ENCODE data around the gene CHRM5. TPM values are rescaled to one million over a fixed set of nuclear protein-coding genes. Genes with fewer than 3 reads are reported as not detected.

CHRM5 gene
- total RNA-seq, 2 donors from 2014 or later: not detected

GRCh38 chr15:34106423-34106822, 138.1 kb downstream of the CHRM5 start:
- H3K9me3 ChIP-seq: no peaks in the 10 kb centered on the region
- no peak overlapping the region for H3K27ac ChIP-seq
- ATAC-seq: no peak
- intact Hi-C loops (cut with DNase I): loop anchor here (10.0 kb wide), 1 partner anchor 108 kb away; the partner anchor contains the start of gene KATNBL1
- WGBS, 2 donors: 95 to 100% methylated on average over 1 of the region's 1 CpG
- TF ChIP-seq POLR2A (IDR thresholded peaks at IDR 0.05) (no peak), CTCF (IDR thresholded peaks at IDR 0.05) (no peak)
- peaks cover 8% of the 10 kb centered on the region for H3K4me1 ChIP-seq
- H3K36me3 ChIP-seq (replicated peaks in 1 of 2; ENCODE audit: insufficient read depth in 1 of 2, low read depth in 2 of 2): no peaks in the 10 kb centered on the region
- no peaks in the 10 kb centered on the region for H3K27me3 ChIP-seq
- DNase-seq: no peak
- no peak overlapping the region for H3K4me3 ChIP-seq

- Histone ChIP-seq H3K27me3 (no peaks in the 10 kb centered on the region), H3K9me3 (no peaks in the 10 kb centered on the region), H3K4me3 (no peak overlapping the region), H3K4me1 (peaks cover 8% of the 10 kb centered on the region), H3K27ac (no peak overlapping the region), H3K36me3 (replicated peaks in 1 of 2; ENCODE audit: insufficient read depth in 1 of 2, low read depth in 2 of 2) (no peaks in the 10 kb centered on the region)
- WGBS, 2 donors: 75 to 81% methylated on average over 2 of the region's 2 CpGs
- DNase-seq (no peak), ATAC-seq (no peak)
- intact Hi-C loops (cut with DNase I): loop anchor here (10.0 kb wide), 1 partner anchor 107 kb away; the partner anchor contains the start of gene KATNBL1
- no peak for TF ChIP-seq CTCF (IDR thresholded peaks at IDR 0.05)
- no peak for TF ChIP-seq POLR2A (IDR thresholded peaks at IDR 0.05)
These were observed 139.0 kb downstream of the CHRM5 start for GRCh38 chr15:34107315-34107714.

GRCh38 chr15:34109797-34110663, 141.7 kb downstream of the CHRM5 start:
- 42 to 56% methylated on average over 5 of the region's 5 CpGs for WGBS, 2 donors

GRCh38 chr15:34111488-34111887, 143.2 kb downstream of the CHRM5 start:
- Histone ChIP-seq H3K4me3 (no peak overlapping the region), H3K9me3 (no peaks in the 10 kb centered on the region), H3K4me1 (no peaks in the 10 kb centered on the region), H3K36me3 (replicated peaks in 1 of 2; ENCODE audit: insufficient read depth in 1 of 2, low read depth in 2 of 2) (no peaks in the 10 kb centered on the region), H3K27ac (no peak overlapping the region), H3K27me3 (no peaks in the 10 kb centered on the region)
- TF ChIP-seq CTCF (IDR thresholded peaks at IDR 0.05) (no peak), POLR2A (IDR thresholded peaks at IDR 0.05) (no peak)
- ATAC-seq (no peak), DNase-seq (no peak)
- intact Hi-C loops (cut with DNase I): no loop called here
- 51 to 64% methylated on average over 6 of the region's 6 CpGs for WGBS, 2 donors

More at GRCh38 chr15:34109797-34110663, 141.7 kb downstream of the CHRM5 start:
- Histone ChIP-seq H3K27ac (no peak overlapping the region), H3K4me1 (no peaks in the 10 kb centered on the region), H3K9me3 (no peaks in the 10 kb centered on the region), H3K27me3 (no peaks in the 10 kb centered on the region), H3K4me3 (no peak overlapping the region), H3K36me3 (replicated peaks in 1 of 2; ENCODE audit: insufficient read depth in 1 of 2, low read depth in 2 of 2) (no peaks in the 10 kb centered on the region)
- DNase-seq (no peak), ATAC-seq (no peak)
- peak in 6 of 7 experiments; percentile 37 to 61 (median 47) for TF ChIP-seq CTCF (IDR thresholded peaks at IDR 0.05)
- TF ChIP-seq POLR2A (IDR thresholded peaks at IDR 0.05): no peak
- intact Hi-C loops (cut with DNase I): loop anchor here (10.0 kb wide), 1 partner anchor 105 kb away; the partner anchor contains the start of gene KATNBL1
